HepG2 (cell line): ENCODE data around the gene MOK.

ENCODE experiments used
- HDAC6 ChIP-seq: fragments of 200-600 bp; sonication (generic); IDR thresholded peaks from 2 replicates; pipeline ENCODE4 v1.7.0; 2017; ENCODE audit warnings: mild to moderate bottlenecking, antibody characterized with exemption, low read length, low read depth
- HNRNPH1 ChIP-seq: fragments of 200-400 bp; formaldehyde crosslinking; optimal IDR thresholded peaks from 2 replicates; pipeline ENCODE3; 2017; ENCODE audit warnings: mild to moderate bottlenecking, low read depth, low read length
- MEIS2 ChIP-seq: sonication (generic); formaldehyde crosslinking; IDR thresholded peaks from 2 replicates; pipeline ENCODE4 v1.9.0; 2021; ENCODE audit warnings: mild to moderate bottlenecking, missing genetic modification reagents
- POLR2A ChIP-seq, 2 experiments: IDR thresholded peaks; 2 replicates each; pipeline ENCODE4 v1.6.1; 2011; ENCODE audit warnings: low read depth in 2 of 2, low read length in 2 of 2, mild to moderate bottlenecking in 1 of 2, moderate library complexity in 1 of 2; ENCODE audit not compliant: insufficient read depth in 1 of 2
- POLR2AphosphoS5 ChIP-seq: IDR thresholded peaks from 2 replicates; pipeline ENCODE4 v1.6.1; 2012; ENCODE audit warnings: low read depth, low read length

- TF ChIP-seq MEIS2 (CRISPR knock-in tag), result no peak
- no peak for TF ChIP-seq POLR2A (IDR thresholded peaks at IDR 0.05; ENCODE audit: insufficient read depth in 1 of 2, low read depth in 2 of 2, low read length in 2 of 2)
- TF ChIP-seq HNRNPH1, result no peak
- no peak for TF ChIP-seq HDAC6
- TF ChIP-seq POLR2AphosphoS5, result no peak
Measured at GRCh38 chr14:102212845-102213244, 92.1 kb downstream of the MOK start.
